ENCODE results near the gene GANC.

The GANC gene

GRCh38 chr15:42352401-42352800 is 79.4 kb downstream of the GANC start:
- no peak overlapping the region for H3K4me3 ChIP-seq (ENCODE audit: control insufficient read depth, low read depth, low read length)
- no peak for TF ChIP-seq CTCF (IDR thresholded peaks at IDR 0.05; ENCODE audit: control insufficient read depth, insufficient read depth, low read depth, low read length, missing control alignments)

GRCh38 chr15:42353061-42353460 is 80.1 kb downstream of the GANC start:
- TF ChIP-seq CTCF (IDR thresholded peaks at IDR 0.05; ENCODE audit: control insufficient read depth, insufficient read depth, low read depth, low read length, missing control alignments), result no peak
- no peak overlapping the region for H3K4me3 ChIP-seq (ENCODE audit: control insufficient read depth, low read depth, low read length)
- DNase-seq (ENCODE audit: low read depth), result no peak

More at GRCh38 chr15:42352401-42352800, 79.4 kb downstream of the GANC start:
- no peak for DNase-seq (ENCODE audit: low read depth)

GRCh38 chr15:42354824-42355223 is 81.8 kb downstream of the GANC start:
- no peak overlapping the region for H3K4me3 ChIP-seq (ENCODE audit: control insufficient read depth, low read depth, low read length)
- DNase-seq (ENCODE audit: low read depth), result no peak
- no peak for TF ChIP-seq CTCF (IDR thresholded peaks at IDR 0.05; ENCODE audit: control insufficient read depth, insufficient read depth, low read depth, low read length, missing control alignments)

- no peak for TF ChIP-seq CTCF (IDR thresholded peaks at IDR 0.05; ENCODE audit: control insufficient read depth, insufficient read depth, low read depth, low read length, missing control alignments)
- DNase-seq (ENCODE audit: low read depth), result no peak
- H3K4me3 ChIP-seq (ENCODE audit: control insufficient read depth, low read depth, low read length), result no peak overlapping the region
Measured at GRCh38 chr15:42355291-42355690, 82.3 kb downstream of the GANC start.

GRCh38 chr15:42356851-42357250 is 83.8 kb downstream of the GANC start:
- no peak overlapping the region for H3K4me3 ChIP-seq (ENCODE audit: control insufficient read depth, low read depth, low read length)
- no peak for TF ChIP-seq CTCF (IDR thresholded peaks at IDR 0.05; ENCODE audit: control insufficient read depth, insufficient read depth, low read depth, low read length, missing control alignments)
- no peak for DNase-seq (ENCODE audit: low read depth)

- H3K4me3 ChIP-seq (ENCODE audit: control insufficient read depth, low read depth, low read length), result no peak overlapping the region
- no peak for TF ChIP-seq CTCF (IDR thresholded peaks at IDR 0.05; ENCODE audit: control insufficient read depth, insufficient read depth, low read depth, low read length, missing control alignments)
- no peak for DNase-seq (ENCODE audit: low read depth)
Measured at GRCh38 chr15:42358141-42358540, 85.1 kb downstream of the GANC start.

GRCh38 chr15:42359249-42359648 is 86.2 kb downstream of the GANC start, which contains the start of gene CAPN3:
Gene CAPN3 (plus strand): TSS chr15:42359501. CDS start chr15:42359806, 305 bp downstream.
- no peak within 1 kb of the TSS for H3K4me3 ChIP-seq (ENCODE audit: control insufficient read depth, low read depth, low read length)
- DNase-seq (ENCODE audit: low read depth), result no peak
- no peak for TF ChIP-seq CTCF (IDR thresholded peaks at IDR 0.05; ENCODE audit: control insufficient read depth, insufficient read depth, low read depth, low read length, missing control alignments)

Measured in AG09309 (cell line).